ENCODE results near the gene SAMD8. TPM values are rescaled to one million over a fixed set of nuclear protein-coding genes. Genes with fewer than 3 reads are reported as not detected.
"Not testable (repeated sequence)": the region's sequence is repeated elsewhere in the genome, so short reads cannot be mapped to it uniquely, and the experiment has no call there.

The SAMD8 gene
- total RNA-seq, 2 donors from 2014 or later = 8.9 to 21.5 TPM

DNA sequence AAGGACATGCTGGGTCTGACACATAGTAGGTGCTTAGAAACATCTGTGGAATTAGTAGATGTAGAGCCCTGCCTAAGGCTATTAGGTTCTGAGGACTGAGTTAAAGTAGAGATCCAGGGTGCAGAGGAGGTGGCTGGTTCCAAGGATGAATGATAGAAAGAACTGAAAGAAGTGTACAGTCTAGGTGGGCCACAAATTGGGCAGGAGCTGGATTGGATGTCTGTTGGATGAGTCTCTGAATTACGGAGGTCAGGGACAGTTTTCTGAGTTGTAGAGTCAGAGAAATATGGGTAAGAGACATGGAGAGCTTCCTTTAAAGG is 2.0 kb upstream of the SAMD8 start:
- intact Hi-C loops (cut with DNase I) = loop anchor here (5.0 kb wide), 1 partner anchor 123 kb away; no protein-coding TSS in a partner anchor
- no peaks in the 10 kb centered on the region for H3K27me3 ChIP-seq
- no peaks in the 10 kb centered on the region for H3K36me3 ChIP-seq
- H3K27ac ChIP-seq = no peak overlapping the region
- TF ChIP-seq, protein P1, sequence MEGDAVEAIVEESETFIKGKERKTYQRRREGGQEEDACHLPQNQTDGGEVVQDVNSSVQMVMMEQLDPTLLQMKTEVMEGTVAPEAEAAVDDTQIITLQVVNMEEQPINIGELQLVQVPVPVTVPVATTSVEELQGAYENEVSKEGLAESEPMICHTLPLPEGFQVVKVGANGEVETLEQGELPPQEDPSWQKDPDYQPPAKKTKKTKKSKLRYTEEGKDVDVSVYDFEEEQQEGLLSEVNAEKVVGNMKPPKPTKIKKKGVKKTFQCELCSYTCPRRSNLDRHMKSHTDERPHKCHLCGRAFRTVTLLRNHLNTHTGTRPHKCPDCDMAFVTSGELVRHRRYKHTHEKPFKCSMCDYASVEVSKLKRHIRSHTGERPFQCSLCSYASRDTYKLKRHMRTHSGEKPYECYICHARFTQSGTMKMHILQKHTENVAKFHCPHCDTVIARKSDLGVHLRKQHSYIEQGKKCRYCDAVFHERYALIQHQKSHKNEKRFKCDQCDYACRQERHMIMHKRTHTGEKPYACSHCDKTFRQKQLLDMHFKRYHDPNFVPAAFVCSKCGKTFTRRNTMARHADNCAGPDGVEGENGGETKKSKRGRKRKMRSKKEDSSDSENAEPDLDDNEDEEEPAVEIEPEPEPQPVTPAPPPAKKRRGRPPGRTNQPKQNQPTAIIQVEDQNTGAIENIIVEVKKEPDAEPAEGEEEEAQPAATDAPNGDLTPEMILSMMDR (IDR thresholded peaks at IDR 0.05) = no peak
- DNase-seq = no peak
- no peak overlapping the region for H3K9ac ChIP-seq (ENCODE audit: low read depth in 2 of 2, low read length in 2 of 2)
- no peaks in the 10 kb centered on the region for H3K4me1 ChIP-seq
- H3K9me3 ChIP-seq = no peaks in the 10 kb centered on the region
- no peak overlapping the region for H3K4me3 ChIP-seq

DNA sequence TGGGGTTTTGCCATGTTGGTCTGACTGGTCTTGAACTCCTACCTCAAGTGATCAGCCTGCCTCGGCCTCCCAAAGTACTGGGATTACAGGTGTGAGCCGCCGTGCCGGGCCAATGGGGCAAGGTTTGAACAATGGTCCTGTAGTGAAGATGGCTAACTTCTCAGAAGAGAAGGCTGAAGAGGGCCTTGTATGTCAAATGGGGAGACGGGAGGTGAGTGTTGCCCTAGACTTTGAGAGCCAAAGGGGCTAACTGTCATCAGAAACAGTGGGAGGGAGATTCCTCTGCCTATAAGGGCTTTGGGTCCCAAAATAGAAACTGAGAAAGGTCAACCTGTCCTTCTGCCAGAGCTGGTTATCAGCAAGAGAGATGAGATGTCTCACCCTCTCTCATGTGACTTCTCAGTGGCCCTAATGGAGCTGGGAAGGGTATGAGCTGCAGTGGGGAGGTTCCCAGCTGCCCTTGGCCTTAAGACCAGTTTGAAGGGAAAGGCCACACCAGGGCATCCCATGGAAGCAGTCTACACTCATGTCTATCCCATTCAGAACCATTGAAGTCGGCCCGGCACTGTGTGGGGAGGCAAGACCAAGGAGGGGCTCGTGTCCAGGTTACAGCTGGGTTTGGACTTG is 1.3 kb upstream of the SAMD8 start:
- Histone ChIP-seq H3K4me3 (no peak overlapping the region), H3K27me3 (no peaks in the 10 kb centered on the region), H3K9ac (ENCODE audit: low read depth in 2 of 2, low read length in 2 of 2) (peak overlapping the region in 1 of 2 donors; percentile 39), H3K27ac (no peak overlapping the region), H3K9me3 (no peaks in the 10 kb centered on the region), H3K4me1 (no peaks in the 10 kb centered on the region), H3K36me3 (no peaks in the 10 kb centered on the region)
- intact Hi-C loops (cut with DNase I) = no loop called here
- TF ChIP-seq, protein P1 (IDR thresholded peaks at IDR 0.05) = no peak
- DNase-seq = no peak

DNA sequence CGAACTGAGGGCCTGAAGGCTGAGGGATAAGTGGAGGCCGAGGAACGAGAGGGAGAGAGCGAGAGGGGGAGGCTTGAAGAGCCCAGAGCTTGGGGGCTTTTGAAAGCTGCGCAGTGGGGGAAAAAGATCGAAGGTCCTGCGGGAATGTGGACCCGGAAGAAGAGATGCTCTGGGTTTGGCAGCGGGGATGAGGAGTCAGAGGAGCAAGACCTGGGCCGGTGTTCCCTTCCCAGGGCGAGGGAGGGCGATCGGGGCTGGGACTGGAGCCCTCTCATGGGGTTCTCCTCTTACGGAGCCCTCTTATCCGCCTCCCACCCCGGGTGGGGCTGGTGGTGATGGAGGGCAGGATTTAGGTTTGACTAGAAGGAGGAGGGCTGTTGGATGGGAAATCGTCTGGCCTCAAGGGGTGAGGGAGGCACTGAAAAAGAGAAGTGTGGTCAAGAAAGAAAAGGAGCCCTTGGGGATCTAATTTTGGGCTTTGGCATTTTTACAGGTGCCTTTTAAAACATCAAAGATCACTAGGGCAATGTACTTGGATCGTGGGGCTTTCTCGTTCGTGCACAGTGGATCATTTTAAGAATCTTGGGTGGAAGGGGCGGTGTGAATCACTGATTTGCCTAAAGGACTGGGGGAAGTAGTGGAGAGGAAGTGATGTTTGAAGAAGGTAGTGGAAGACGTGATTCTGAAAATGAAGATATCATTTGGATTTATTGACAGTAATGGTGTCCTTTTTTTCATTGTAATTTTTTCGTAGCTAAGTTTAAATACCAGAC is 637 bp downstream of the SAMD8 start:
- Histone ChIP-seq H3K27ac (peak overlapping the region; percentile 96), H3K4me1 (no peaks in the 10 kb centered on the region), H3K9me3 (no peaks in the 10 kb centered on the region), H3K9ac (ENCODE audit: low read depth in 2 of 2, low read length in 2 of 2) (peak overlapping the region; percentile 92 to 96), H3K27me3 (no peaks in the 10 kb centered on the region), H3K36me3 (no peaks in the 10 kb centered on the region), H3K4me3 (peak overlapping the region; percentile 69)
- TF ChIP-seq, protein P1 (IDR thresholded peaks at IDR 0.05) = no peak
- intact Hi-C loops (cut with DNase I) = no loop called here
- DNase-seq = peak; percentile 61

DNA sequence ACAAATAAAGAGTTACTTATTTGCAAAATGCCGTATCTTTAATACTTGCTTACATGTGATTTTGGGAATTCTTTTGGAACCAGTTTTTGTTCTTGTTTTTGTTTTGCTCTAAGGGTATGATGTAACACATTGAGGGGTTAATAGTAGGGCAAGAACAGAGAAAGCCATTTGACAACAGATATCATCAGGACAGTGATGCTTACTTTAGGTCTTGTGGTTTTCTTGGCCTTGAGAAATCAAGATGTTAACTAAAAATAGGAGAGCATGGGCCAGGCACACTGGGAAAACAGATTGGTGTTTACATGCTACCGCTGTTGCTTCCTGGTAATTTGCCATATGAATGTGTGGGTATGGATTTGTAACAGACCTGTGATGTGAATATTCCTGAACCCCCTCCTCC is 3.7 kb downstream of the SAMD8 start:
- no peaks in the 10 kb centered on the region for H3K4me1 ChIP-seq
- no peak overlapping the region for H3K4me3 ChIP-seq
- no peak overlapping the region for H3K27ac ChIP-seq
- H3K9me3 ChIP-seq = no peaks in the 10 kb centered on the region
- H3K9ac ChIP-seq (ENCODE audit: low read depth in 2 of 2, low read length in 2 of 2) = no peak overlapping the region
- no peak for DNase-seq
- intact Hi-C loops (cut with DNase I) = no loop called here
- TF ChIP-seq, protein P1 (IDR thresholded peaks at IDR 0.05) = no peak
- H3K36me3 ChIP-seq = no peaks in the 10 kb centered on the region
- no peaks in the 10 kb centered on the region for H3K27me3 ChIP-seq

GRCh38 chr10:75116941-75117775 is 5.7 kb downstream of the SAMD8 start:
- H3K36me3 ChIP-seq; H3K4me3 ChIP-seq; DNase-seq; H3K9me3 ChIP-seq; H3K27me3 ChIP-seq; H3K27ac ChIP-seq; H3K4me1 ChIP-seq; intact Hi-C loops (cut with DNase I); H3K9ac ChIP-seq (ENCODE audit: low read depth in 2 of 2, low read length in 2 of 2): not testable (repeated sequence)

Data from colonic mucosa (tissue), 4 donors.